NCI-H226 (cell line): ENCODE measurements around the gene UROC1.
"Not testable (repeated sequence)": the region's sequence is repeated elsewhere in the genome, so short reads cannot be mapped to it uniquely, and the experiment has no call there.

ENCODE experiments used
- DNase-seq: peaks from one replicate; pipeline ENCODE4 v3.0.0-alpha.2; 2015

UROC1 gene

DNA sequence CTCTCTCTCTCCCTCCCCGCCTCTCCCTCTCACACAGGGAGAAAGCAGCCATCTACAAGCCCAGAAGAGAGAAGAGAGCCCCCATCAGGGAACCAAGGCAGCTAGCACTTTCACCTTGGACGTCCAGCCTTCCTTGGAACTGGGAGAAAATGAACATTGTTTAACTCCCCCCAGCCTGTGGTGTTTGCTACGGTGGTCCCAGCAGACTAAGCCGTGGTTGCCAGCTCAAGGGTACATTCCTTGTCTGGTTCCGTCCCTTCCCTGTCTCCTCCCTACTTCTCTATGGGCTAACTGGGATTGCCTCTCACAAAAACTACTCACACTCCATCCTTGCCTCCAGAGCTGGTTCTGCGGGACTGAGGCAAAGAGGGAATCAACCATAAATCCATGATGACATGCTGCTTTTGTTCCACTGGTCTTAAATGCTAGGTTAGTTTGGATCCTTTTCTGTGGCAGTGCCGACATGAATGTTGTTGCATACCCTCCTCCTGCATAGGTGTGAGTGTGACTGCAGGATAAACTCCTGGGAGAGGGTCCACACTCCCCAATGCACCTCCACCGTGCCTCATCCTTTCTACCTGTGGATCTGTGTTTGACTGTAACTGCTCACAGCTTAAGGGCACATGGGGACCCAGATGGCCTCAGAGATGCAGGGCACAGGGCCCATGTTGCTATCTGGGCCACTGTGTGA is 29.1 kb upstream of the UROC1 start:
- no peak for DNase-seq

DNA sequence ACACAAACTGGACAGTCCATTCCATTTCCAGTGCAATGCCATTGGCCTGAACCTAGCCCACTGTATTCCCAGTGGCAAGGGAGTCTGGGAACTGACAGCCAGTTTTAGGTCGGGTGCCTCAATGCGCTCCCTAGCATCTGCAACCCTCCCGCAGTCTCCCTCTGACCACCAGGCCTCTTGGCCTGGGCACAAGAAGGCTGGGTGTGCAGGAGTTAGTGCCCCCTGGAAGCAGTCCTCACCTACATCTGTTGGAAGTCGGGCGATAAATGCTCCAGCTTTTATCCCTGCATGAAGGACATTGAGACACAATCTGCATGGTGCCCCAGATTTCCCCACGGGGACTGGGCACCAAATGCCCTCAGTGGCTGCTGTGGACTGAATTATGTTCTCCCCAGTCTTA is 28.4 kb upstream of the UROC1 start:
- DNase-seq = no peak

DNA sequence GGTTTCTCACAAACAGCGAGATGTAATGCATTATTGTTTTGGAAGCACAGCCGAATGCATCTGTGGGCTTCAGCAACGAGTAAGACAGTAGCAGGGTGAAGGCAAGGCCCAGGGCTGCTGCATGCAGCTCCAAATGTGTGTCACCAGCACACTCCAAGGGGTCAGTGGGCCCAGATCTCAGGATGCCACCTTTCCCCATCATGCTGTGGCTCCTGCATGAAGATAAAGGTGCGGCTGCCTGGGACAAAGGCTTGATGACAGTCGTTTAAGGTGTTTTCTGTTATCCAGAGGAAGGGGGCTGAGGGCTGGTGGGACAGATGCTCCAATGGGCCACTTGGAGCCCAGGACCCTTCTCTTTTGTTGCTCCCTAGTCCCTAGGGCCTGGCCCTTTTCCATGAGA is 28.0 kb upstream of the UROC1 start:
- DNase-seq = no peak

GRCh38 chr3:126544596-126545281 is 27.2 kb upstream of the UROC1 start:
- DNase-seq = no peak

DNA sequence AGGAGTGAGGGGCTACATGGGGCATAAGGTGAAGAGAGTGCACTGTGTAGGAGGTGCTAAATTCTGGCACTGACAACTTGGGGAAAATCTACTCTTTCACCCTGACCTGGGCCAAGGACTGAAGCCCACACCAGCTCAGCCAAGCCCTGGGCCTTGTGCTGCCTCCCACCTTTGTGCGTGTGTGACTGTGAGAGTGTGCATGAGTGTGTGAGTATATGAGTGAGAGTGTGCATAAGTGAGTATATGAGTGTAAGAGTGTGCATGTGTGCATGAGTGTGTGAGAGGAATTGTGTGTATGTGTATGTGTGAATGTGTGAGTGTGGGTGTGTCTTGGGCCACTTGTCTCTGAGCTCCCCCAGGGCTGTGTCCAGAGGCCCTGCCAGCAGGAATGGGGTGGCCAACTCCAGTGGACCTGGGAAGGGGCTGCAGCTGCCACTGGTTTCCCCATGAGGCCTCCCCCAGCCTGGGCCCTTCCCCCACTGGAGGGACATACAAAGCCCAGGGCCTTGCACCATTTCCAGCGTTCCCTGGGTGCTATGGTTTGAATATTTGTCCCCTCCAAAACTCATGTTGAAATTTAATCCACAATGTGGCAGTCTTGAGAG is 26.0 kb upstream of the UROC1 start:
- no peak for DNase-seq

GRCh38 chr3:126542340-126543241 is 25.0 kb upstream of the UROC1 start:
- no peak for DNase-seq

- no peak for DNase-seq
Observed at GRCh38 chr3:126541628-126542339, 24.2 kb upstream of the UROC1 start.

DNA sequence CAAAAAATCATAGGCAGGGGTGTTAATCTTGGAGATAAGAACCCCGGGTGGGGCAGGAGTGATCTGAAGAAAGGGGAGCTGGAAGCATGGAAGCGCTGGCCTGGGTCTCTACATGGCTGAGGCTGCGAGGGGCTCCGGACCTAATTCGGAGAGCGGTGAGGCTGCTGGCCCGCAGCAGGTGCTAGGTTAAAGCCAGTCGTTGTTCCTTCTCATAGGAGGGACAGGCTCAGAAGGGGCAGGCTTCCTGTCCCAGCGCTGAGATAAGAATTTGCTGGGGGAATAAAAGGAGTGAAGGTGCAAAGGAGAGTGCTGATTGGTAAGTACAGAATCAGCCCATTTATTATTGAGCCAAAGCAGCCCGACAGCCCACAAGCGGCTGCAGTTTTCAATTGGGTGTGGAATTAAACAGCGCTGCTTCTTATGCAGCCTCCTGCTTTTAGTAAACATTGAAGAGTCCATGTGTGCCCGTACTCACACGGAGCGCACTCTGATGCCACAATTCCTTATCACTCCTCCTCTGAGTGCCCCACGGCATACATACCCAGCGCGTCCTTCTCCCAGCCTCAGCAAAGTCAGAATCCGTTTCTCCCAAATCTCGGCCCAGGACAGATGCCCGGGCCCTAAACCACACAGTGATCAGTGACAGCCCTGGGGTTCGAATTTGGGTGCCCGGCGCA is 23.5 kb upstream of the UROC1 start:
- no peak for DNase-seq

- DNase-seq = peak; percentile 92
Observed at GRCh38 chr3:126540342-126540849, 22.8 kb upstream of the UROC1 start.

DNA sequence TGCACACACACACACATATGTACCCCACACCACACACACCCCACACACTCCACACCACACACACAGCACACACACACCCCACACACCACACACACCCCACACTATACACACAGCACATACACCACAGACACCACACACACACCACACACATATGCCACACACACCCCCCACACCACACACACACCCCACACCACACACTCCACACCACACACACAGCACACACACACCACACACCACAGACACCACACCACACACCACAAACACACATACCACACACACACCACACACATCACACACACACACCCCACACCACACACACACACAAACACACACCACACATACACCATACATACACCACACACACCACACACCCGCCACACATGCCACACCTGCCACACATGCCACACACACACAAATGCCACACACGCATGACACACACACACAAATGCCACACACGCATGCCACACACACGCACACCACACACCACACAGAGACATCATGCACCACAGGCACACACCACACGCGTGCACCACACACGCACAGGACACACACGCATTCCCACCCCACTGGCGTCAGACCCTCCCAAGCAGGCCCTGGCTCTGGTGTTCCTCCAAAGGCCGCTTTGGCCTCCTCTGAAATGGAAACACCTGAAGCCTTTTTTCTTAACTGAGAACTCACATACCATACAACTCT is 22.1 kb upstream of the UROC1 start:
- DNase-seq = no peak

DNA sequence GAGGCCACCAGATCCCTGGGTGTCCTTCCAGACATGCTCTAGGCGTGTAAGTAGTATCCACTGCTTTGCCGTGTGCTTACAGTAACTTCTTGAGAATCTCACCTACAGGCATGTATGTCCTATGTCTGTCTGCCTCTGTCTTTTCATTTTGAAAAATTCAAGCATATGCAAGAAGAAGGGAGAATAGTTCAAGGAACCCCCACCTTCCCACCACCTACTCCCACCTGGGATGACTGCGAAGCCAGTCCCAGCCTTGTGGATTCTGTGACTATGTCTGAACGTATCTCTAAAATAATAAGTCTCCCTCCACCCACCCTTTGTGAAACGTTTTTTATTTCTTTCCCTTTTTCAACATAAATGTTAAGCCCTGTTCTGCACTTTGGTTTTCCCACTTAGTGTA is 21.4 kb upstream of the UROC1 start:
- DNase-seq = no peak

DNA sequence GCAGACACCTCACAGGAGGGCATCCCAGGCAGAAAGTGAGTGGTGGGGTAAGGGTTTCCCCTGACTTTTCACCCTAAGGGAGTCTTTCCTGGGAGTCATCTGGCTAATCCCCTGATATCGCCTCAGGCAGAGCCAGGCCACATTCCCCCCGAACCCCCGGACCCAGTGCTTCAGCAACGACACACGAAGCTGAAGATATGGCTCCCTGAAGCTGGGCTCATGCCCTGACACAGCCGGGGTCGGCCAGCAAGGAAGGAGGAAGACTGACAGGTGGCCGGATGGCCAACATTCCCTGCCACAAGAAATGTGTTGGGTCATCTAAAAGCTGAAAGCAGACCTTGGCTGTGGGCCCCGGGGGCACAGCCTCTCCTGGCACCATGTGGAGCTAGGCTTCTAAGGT is 20.7 kb upstream of the UROC1 start:
- DNase-seq = no peak

DNA sequence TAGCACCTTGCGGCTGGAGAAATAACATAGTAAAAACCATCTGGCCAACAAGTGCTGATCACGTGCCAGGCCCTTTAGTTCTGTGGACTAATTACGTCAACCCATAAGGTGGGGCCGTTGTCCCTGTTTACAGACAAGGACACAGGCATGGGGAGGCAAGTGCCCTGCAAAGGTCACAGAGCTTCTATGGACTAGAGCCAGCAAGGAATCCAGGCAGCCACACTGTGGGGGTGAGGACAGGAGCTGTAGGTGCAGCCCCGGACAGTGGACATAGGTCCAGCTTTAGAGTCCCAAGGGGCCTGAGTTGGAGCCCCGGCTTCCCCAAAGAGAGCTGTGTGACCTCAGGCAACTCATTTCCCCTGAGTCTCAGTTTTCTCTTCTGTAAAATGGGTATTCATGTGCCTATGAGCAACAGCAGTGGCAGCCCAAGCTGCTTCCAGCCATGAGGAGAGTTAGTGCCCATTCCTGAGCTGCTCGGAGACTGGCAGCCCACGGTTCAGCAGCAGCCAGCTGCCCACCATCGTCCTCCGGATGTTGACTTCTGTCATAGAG is 20.2 kb upstream of the UROC1 start:
- DNase-seq = no peak

DNA sequence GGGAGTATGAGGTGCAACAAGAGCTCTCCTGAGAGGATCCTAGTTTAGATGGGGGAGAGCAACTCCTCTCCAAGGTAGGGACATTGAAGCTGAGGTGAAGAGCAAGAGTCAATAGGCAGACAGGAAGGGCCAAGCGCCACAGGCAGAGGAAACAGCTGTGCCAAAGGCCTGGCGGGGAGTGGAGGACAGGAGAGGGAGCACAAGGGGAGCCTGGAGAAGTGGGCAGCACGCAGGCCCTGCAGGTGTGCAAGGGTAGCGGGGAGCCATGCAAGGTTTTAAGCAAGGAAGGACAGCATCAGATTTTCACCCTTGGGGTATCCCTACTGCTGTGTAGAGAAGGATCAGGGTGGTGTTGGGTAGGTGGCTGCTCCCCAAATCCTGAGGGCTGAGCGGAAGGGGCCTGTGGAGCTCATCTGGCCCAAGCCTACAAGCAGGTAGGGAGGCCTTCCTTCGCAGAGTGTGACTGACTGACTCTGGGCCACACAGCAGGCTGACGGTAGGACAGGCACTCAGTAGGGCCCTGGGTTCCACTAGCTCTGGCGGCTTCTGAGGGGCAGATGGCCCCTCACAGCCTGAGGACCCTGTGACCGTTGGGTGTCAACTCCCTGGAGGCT is 19.6 kb upstream of the UROC1 start:
- no peak for DNase-seq

DNA sequence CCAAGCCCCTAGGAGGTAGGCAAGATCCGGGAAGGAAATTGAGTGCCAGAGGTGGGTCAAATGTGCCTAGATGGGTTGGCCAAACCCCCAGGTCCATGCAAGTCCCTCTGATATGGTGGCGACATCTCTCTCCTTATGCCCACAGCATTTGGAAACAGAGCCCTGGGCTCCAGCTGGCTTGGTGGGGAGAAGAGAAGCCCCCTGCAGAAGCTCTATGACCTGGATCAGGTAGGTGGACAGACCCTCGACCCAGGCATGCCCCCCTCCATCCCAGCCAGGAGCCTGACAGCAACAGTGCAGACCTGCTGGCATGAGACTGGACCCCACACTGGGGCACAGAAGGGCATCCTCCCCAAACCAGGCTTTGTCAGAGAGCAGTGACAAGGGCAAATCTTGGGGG is 18.6 kb upstream of the UROC1 start:
- DNase-seq = no peak

DNA sequence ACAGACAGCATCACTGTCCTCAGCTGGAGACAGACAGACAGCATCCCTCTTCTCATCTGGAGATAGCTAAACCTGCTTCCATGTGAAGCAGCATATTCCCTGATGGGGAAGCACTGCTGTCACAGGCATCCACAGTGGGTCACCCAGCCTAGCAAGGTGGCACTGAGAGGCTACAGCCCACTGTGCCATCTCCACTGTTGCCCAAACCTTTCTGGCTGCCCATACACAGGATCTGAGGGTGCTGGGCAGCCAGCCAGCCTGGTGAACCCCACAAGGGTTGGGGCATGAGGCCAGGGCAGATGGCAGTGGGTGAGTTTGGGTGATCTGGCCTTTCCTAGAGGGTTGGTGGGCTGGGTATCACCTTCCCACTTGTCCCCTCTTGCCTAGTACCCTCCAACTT is 18.1 kb upstream of the UROC1 start:
- no peak for DNase-seq

GRCh38 chr3:126534716-126535115 is 17.1 kb upstream of the UROC1 start:
- DNase-seq = not testable (repeated sequence)

GRCh38 chr3:126533506-126533905 is 15.9 kb upstream of the UROC1 start:
- DNase-seq = no peak

GRCh38 chr3:126531051-126531330 is 13.4 kb upstream of the UROC1 start:
- DNase-seq = no peak

DNA sequence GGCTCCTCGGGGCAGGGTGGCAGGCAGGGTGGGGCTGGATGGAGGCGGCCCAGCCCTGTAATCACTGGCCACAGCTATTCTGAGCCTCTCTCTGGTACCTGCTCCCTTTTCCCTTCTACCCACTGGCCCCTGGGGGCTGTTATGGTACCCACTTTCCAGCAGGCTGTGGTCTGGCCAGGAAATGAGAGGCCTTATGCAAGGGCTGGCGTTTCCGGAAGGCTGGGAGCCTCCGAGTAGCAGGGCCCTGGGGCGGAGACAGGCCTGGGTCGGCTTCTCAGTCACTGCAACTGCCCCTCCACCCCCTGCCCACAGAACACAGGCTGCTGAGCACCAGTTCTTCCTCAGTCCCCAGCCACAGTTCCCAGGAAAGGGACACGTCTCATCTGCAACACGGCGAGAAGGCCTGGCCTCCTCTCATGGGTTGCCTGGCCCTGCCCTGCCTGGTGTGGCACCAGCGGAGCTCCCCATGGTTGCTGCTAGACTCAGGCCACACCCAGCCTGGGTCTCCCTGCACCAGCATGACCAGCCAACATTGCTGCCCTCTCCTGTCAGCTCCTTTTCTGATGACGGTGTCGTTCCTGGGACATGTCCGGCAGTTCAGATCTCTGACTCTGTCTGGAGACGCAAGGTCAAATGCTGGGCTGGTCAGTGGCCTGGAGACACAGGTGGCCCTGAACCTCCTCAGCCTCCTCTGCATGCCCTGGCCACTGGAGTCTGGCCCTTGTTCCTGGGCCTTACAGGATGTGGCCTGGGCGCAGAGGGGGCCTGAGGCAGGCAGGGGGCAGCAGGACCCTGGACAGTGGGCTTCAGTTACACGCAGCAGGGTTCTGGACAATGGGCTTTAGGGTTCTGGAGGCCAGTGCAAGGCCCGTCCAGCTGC is 12.8 kb upstream of the UROC1 start:
- DNase-seq = no peak
